RPMI8226 (cell line): ENCODE results near the gene HOXB6.

Experiments used
- DNase-seq: peaks from one replicate; pipeline ENCODE4 v3.0.0-alpha.2; 2015

The HOXB6 gene

DNA sequence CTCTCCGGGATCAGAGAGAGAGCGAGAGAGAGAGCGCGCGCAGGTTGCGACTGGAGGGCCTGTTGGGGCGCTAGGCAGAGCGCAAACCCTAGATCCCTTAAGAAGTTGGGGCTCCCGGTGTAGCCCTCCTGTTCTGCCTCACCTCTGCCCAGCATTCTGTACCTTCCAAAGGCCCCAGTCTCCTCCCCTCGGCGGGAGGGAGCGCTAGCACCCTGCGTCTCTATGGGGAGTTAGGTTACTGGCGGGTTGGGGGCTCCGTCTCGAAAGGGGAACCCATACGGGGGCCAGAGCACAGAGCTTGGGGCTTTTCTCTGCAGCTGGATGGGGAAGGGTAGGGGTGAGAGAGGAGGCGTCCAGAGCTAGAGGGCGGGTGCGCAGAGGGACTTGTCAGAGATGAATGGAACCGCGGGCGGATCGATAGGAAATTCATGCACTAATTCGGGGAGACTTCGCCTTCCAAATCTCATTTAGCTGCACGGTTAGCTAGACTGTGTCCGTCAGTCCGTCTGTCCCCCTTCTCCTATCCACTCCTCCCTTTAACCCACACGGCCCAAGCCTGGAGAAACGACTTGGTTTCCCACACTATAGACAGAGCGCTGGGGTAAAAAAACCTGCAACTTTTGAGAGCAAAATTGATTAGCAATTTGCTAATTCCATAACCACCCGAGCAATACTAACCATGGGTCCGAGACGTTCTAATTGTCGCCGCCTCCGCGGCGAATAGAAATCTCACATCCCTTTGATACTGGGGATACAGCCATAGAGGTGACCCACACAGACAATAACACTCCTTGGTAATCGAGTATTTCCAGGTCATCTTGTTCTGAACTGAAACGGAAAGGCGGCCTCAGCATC, 25.9 kb downstream of the HOXB6 start:
- peak; percentile 32 for DNase-seq

DNA sequence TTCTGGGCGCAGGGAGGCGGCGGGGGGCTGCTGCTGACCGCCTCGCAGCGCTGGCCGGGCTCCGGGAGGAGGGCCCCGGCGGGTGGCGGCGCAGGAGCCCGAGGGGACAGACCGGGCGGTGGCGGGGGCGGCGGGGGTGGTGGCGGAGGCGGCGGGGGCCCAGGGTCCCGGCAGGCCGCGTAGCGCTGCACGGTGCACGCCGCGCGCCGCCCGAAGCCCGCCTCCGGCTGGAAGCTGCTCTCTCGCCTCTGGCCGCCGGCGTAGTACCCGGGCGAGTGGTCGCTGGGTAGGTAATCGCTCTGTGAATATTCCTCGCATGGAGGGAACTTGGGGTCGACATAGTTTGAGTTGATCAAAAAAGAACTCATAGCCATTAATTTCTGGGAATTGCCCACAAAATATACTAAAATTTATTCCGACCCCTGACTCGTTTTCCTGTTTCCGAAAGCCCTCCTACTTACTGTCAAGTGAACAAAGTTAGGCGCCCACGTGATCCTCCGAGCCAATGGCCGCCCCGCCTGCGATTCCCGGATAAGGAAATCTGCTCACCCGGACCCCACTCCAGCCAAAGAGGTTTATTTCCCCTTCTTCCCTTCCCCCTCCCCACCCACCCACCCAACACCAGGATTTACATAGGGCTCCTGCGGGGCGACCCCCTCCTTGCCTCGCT, 26.7 kb downstream of the HOXB6 start, which contains the start of gene HOXB4:
TSS of gene HOXB4 (minus strand) at position 405 of the 670 bp plus-strand sequence. CDS start at position 374, 31 bp downstream.
- peak; percentile 69 for DNase-seq

DNA sequence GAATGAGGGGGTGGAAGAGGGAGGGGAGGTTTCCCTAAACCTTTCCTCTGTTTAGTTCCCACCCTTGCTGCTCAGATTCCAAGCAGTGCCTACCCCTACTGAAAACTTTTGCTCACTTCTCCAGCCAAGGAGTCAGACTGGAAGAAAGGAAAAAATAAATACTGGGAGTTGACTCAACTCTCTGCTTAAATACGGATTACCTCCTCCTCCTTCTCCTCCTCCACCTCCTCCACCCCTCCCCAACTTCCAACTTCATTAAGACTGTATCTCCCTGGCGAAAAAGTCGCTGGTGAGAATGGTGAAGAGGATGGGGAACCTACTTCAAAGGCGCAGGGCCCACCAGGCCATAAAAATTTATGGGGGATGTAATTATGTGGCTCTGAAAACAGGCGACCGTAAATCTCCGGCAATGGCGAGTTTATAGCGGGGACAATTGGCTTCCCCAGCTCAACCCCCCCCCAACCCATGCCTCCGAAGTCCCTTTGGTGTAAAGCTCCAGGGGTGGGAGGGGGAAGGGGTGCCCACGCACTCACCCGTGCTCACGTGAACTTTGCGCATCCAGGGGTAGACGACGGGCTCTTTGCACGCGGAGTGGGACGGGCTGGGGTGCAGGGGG, 27.3 kb downstream of the HOXB6 start:
- DNase-seq = no peak

DNA sequence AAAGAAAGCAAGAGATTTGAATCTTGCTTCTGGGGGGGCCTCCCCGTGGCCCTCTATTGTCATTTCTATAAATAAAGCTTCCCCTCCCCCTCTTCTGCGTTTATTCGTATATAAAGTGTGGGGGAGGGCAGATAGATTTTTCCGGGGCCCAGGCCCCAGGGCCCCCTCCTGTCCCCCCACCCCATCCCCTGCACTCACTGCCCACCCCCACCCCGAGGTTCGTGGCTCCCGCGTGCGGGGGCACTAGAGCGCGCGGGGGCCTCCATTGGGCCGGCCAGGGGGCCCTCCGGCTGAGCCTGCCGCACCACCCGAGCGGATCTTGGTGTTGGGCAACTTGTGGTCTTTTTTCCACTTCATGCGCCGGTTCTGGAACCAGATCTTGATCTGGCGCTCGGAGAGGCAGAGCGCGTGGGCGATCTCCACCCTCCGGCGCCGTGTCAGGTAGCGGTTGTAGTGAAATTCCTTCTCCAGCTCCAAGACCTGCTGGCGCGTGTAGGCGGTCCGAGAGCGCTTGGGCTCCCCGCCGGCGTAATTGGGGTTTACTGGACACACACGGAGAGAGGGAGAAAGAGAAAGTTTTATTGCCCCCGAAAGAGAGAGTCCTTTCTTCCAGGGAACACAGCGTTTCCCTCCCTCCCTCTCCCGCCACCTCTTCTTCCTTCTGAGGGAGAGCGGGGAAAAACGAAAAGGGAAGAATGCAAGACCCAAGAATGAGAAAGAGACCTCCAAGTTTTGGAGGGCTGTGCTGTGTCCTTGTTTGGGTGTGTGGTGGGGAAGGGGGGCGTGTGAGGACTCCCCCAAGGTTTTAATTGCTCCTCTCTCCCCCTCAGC, 28.1 kb downstream of the HOXB6 start:
- no peak for DNase-seq

DNA sequence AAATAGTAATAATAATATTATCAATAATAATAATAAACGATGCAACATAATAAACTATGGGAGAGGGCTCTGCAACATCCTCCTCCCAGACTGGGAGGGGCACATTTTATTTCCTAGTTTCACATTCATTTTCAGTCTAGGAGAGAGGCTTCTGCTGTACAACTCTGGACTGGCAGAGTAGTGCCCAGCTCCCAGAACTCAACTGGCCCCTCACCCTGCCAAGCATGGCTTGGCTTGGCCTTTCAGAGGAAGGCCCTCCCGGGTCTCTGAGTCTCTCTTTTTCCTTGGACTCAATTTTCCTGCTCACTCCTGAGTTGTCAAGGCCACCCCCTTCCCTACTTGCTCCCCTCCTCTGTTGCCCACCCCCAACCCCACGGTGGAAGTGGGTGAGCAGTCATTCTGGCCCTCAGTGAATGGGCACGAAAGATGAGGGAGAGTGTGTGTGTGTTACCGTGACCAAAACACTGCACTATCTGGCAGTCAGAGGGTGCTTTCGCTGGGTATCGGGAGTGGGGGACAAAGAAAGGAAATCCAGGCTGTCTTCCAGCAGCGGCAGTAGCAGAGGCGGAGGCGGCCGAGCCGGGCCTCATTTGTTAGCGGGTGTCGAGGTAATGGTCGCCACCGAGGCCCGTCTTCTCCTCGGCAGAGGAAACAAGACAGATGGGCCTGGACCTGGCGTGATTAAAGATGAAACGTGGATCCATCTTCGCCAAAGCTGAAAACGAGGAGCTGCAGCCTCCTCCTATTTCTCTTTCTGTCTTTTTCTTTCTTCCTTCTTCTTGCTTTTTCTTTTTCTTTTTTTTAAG, 28.9 kb downstream of the HOXB6 start:
- no peak for DNase-seq

DNA sequence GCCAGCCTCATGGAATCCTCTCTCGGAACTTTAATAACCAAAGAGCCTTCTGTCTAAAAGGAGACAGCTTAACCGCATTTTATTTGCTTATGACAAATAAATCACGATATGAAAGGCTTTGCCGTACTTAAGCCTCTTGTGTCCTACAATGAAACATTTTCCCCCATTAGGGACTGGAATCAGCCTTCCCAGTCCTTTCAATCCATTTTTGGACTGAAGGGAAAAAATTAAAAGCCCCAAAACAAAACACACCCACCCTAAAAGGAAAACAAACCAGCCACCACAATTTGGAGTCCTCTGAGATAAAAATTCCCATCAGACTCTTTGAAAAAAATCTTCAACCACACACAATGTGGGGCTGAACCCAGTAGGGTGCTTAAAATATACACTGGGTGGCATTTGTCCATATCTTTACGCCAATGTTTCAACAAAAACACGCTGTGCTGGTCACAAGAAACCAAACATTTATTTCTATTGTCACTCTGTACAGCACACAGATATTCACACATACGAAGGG, 29.7 kb downstream of the HOXB6 start:
- no peak for DNase-seq

DNA sequence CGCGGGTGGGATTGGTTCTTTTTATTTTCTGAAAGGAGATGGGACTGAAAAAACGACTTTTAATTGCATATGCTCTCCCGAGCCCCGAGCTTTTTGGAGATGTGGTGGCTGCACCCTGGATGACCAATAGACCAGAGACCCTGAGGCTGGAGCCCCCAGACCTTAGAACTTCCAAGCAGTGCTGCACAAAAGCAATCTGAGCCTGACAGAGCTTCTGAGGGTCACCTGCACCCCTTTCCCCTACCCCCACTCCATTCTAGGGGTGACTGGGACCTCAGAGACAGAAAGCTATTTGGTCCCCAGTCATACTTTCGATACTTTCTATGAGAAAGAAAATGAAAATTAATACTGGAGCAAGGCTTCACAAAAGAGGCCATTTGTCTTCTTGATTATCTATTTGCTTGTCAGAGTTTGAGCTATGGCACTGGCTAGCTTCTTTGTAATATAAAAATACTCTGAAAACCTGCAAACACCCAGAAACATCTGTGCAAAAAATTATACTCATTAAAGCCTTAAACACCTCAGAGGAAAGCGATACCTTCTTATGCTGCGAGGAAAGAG, 30.2 kb downstream of the HOXB6 start:
- DNase-seq = no peak

DNA sequence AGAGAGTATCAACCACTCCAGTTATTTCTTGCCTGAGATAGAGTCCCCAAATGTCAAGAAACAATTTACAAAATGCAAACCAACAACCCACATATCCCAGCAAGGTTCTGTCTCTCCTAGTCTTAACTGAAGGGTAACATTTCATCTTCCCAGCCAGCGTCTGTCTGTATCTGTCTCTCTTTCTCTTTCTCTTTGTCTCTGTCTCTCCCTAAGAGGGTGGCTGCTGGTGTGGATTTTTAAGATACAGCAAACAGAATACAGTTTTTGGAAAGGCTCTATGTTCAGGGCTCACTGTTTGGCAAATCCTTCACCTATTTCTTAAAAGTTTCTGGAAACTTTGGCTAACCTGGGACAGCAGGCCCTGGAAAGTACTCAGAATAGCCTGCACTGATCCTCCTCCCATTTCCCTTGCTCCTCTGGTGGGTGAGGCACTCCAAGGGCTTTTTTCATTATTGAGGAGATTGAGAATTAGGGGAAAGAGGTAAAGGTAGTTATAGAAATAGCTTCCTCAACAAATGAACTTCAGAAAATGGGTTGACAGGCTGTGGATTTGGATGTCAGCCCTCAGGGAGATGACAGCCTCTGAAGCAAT, 32.9 kb downstream of the HOXB6 start:
- no peak for DNase-seq

DNA sequence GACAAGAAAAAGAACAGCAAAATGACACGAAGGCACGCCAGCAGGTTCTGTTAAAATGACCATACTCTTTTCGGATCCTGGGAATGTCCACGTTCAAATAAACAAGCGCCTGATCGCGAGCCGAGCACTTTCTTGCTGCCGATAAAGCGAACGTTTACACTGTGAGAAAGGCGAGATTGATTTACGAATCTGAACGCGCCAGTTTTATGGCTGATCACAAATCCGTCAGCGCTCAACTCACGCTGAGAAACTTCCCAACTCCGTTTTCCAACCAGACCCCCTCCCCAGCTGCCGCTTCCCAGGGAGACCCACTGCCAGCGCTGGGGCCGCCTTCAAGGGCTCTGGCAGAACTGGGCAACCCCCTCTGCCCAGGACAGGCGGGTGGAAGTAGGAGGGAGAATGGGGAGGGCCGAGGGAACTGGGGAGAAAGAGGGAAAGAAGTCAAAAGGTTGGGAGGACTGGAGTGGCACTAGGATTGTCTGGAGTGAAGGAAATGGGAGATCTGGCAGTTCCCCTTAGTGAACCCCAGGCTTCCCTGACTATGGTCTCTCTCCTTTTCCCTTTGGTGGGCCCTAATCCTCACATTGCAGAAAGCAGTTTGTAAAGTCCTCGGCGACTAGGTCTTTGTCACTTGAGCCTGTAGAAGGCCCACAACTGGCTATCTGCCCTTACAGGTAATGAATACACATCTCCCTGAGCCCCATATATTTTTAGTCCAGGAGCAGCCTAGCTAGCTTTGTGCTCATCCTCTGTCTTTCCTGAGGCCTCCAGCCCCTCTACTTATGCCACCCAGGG, 33.6 kb downstream of the HOXB6 start:
- DNase-seq = no peak

DNA sequence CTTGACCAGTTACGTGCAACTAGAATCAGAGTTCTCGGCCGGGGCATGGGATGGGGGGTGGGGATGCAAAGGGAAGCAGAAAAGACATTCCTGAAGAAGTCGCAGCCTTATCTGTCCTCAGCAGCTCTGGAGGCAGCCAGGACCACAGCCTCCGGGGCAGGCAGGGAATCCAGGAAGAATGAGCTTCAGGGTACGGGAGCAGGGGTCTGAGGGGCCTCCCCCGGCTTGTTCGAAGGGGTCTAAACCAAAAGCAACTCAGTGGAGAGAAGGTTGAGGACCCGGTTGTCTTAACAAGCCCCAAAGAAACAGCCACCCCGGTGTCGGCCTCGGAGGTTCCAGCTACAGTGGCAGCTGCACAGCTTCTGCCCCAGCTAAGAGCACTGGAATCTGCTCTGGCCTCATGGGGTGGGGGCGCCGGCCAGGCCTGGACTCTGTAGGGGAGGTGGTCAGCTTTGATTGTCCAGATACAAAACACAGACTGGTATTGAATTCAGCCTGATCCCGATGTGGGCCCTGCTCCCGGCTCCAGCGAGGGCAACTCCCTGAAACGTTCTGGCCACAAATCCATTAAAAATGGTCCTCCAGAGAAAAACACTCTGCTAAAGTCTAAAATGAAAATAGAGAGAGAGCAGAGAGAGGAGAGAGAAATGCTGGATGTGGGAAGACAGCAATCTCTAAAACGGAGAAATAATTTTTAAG, 34.3 kb downstream of the HOXB6 start:
- DNase-seq = no peak

DNA sequence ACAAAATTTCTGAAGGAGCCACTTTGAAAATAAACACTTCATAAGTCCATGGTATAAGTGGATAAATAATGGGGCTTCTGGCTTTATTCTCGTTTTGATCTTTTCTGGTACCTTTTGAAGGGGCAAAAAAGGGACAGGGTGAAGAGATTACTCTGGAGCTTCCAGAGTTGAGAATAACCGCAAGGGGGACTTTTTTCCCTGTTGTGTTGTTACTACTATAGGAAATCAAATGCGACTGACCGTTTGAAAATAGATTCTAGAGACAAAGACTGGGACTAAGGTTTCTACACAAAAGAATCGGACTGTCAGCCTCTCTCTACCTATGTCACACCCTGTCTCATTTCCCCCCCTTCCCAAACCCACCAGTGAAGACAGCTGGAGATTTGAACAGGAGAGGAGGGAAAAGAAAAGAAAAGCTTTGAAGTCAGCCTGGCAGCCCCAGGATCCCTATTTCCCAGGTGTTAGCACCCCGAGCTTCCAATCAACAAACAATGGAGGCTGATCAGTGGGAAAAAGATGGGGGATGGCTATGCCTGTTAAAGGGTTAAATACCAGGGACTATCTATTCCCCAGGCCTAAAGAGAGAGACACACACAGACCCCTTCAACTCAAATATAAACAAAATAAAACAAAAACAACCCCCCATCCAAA, 35.0 kb downstream of the HOXB6 start:
- DNase-seq = no peak

DNA sequence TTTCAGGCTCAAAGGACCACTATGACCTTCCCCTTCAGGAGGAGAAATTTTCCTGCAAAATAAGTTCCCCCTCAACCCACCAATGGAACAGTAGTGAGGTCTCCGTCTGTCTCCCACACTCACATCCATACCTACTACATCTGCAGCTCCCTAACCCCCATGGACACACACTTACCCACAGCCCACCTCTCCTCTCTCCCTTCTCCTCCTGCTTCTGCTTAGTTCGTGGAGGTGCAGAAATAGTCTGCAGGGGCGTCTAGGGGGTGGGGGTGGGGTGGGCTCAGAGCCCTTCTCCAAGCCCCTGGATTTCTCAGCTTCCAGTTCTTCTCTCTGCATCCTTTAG, 35.6 kb downstream of the HOXB6 start:
- no peak for DNase-seq

DNA sequence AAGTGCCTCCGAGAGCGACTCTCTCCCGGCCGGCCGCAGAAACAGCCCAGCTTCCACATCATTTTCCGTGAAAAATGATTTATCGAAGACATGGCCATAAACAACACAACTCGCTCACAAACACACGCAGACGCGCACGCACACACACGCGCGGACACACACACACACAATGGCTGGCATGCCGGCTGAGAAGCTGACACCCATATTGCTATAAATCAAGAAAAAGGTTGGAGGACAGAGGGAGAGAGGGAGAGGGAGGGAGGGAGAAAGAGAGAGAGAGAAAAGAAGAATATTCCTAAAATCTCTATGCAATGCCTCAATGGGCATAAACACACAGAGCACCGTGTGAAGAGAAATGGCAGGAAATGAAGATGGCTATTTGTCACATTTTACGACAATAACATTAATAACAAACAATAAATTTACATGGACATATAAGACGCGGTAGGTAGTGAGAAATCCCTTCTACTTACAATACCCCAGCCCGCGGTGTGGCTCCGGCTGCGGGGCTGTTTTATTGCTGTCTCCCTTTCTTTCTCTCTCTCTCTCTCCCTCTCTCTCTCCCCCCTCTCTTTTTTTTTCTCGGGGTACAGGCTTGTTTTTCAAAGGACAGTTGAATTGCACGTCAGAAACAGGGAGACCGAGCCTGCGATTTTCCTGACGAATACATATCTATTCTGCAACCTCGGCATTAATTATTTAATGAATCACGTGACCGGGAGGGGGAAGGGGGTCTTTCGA, 36.1 kb downstream of the HOXB6 start:
- DNase-seq = no peak

DNA sequence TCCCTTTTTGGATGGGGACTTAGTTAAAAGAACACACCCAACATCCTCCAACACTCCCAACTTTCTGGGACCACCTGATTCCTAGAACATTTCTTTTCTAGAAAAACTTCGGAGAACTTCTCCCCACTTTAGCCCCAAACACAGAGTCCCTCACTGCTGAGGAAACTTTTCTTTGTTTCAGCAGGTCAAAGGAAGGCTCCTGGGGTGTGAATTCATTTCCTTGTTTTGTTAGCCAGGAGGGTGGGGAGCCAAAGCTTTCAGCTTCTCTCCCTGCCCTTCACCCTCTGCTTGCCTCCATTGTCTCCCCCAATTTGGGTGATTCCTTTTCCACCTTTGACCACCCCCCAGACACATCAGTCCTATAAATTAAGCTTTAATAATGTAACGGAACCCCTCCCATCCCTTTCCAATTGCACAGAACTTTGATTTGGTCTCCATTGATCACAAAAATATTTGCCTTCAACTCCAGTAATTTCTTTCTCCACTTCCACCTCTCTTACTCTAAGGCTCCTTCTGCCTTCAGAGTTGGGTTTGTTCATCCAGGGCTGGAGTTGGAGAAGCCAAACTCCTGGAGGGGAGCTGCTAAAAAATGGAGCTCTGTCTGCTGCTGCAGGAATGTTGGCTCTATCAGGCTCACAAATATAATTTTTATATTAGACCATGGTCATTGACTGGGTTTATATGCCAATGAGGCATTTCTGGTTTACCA, 37.0 kb downstream of the HOXB6 start:
- DNase-seq = no peak

DNA sequence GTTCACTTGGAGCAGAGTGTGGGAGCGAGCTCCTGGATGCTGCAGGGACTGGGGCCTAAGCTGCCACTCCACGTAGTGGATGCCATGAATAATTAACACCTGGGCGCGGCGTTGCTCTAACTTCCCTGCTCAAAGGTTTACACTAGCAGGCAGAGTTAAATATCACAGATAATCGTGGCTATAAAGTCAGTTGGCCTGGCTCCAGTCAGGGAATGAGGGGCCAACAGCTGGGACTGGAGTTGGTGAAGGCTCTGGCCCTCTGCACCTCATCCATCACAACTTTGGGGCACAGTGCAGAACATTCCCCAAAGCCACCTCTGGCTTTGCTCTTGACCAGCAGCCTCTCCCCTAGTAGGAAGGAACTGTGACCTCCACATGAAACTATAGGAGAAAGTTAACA, 37.6 kb downstream of the HOXB6 start:
- DNase-seq = no peak

DNA sequence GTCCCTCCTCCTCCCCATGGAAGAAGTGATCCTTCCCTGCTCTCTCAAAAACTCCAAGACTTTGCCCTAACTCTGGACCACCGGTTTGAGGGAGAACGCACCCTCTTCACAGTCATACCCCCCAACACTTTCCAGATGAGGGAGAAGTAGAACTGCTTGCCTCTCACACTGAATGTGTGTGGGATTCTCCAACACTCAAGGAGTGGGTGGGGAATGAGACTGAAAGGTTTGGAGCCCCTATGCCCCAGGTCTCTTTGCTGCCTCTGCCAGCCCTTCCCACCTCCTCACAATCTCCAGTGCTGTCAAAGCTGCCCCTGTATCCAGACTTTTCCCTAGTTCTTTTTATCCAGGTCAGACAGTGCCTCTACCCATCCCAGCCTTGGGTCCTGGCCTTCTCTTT, 38.1 kb downstream of the HOXB6 start:
- DNase-seq = no peak

DNA sequence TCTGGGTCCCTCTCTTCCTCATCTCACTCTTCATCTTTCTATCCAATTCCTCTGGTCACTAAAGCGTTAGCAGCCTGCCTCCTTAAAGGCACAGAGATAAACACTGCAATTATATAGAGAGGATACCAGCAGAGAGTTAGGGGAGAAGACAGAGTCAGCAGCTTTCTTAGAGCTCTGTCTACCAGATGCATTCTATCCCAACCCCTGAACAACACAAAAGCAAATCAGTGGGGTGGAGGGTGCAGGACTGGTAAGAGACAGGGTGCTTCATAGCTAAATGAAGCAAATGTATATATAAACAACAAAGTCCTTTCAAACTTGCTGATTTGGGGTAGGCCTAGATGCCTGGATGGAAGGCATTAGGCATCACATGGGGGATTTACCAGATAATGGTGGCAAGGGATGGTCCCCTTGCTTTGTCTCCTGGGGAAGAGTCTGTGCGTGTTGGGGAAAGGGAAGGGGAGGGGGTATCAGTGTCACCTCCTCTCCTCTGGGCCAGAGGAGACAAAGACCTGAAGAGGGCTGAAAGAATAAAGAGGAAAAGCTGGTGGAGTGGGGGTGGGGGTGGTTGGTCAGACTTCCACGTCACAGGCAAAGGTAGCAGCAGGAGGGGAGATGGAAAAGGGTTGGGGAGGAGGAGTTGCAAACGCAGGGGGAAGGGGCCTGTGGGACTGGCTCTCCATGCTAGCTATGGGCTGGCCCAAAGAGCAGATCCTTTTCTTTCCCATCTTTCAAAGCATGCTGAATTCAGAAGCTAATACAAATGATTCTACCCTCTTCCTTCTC, 38.7 kb downstream of the HOXB6 start:
- no peak for DNase-seq
